MCF 10A (cell line): Measurements from ENCODE around the gene SERPINB6. TPM values are rescaled to one million over a fixed set of nuclear protein-coding genes. Genes with fewer than 3 reads are reported as not detected.
"Not testable (repeated sequence)": the region's sequence is repeated elsewhere in the genome, so short reads cannot be mapped to it uniquely, and the experiment has no call there.

ENCODE experiments used
- BruUV-seq: library from RNA; stranded (reverse); fragments of 400-500 nt; replicated peaks from 2 replicates; lab custom pipeline; 2021; lab: Mats Ljungman, UMichigan
- CTCF ChIA-PET: fragments of 300-600 bp; sonication (Branson Sonifier 250); formaldehyde crosslinking; extraction: SDS; loops from one replicate; lab custom pipeline; 2021; ENCODE audit warnings: antibody characterized with exemption, inconsistent platforms; lab: Yijun Ruan, JAX
- POLR2A ChIA-PET: fragments of 300-600, 350-650 bp; sonication (Branson Sonifier 250); formaldehyde crosslinking; extraction: SDS; loops from one replicate; lab custom pipeline; 2020; ENCODE audit warnings: antibody characterized with exemption, inconsistent platforms; lab: Yijun Ruan, JAX
- DNase-seq: peaks from one replicate; pipeline ENCODE4 v3.0.0-alpha.2; 2018; ENCODE audit not compliant: unreplicated experiment
- H3K27ac Mint-ChIP-seq: one replicate; pipeline ENCODE4 v1.8.0; 2022; ENCODE audit warnings: mild to moderate bottlenecking, low read depth, mixed read lengths; ENCODE audit not compliant: unreplicated experiment
- H3K27me3 Mint-ChIP-seq: one replicate; pipeline ENCODE4 v1.8.0; 2022; ENCODE audit warnings: mixed read lengths; ENCODE audit not compliant: insufficient read depth, unreplicated experiment
- H3K36me3 Mint-ChIP-seq: one replicate; pipeline ENCODE4 v1.8.0; 2022; ENCODE audit warnings: mild to moderate bottlenecking, moderate library complexity, mixed read lengths; ENCODE audit not compliant: insufficient read depth, unreplicated experiment
- H3K4me1 Mint-ChIP-seq: one replicate; pipeline ENCODE4 v1.8.0; 2022; ENCODE audit warnings: mixed read lengths; ENCODE audit not compliant: insufficient read depth, unreplicated experiment
- H3K4me3 Mint-ChIP-seq: one replicate; pipeline ENCODE4 v1.8.0; 2022; ENCODE audit warnings: mild to moderate bottlenecking, moderate library complexity, mixed read lengths; ENCODE audit not compliant: unreplicated experiment
- H3K9me3 Mint-ChIP-seq: one replicate; pipeline ENCODE4 v1.8.0; 2022; ENCODE audit warnings: mixed read lengths; ENCODE audit not compliant: unreplicated experiment
- intact Hi-C: fragments of 100-400 bp; cut with micrococcal nuclease; formaldehyde crosslinking; loops from 2 replicates; pipeline ENCODE4 v1.14.1; 2022
- total RNA-seq: library from RNA; stranded (reverse); gene quantifications from 2 replicates; pipeline ENCODE4 v1.2.3, GENCODE V29; 2022
- TF ChIP-seq, protein P1 (sequence below): fragments of 200-600 bp; IDR thresholded peaks from one replicate; pipeline ENCODE4 v1.8.0; 2022; ENCODE audit warnings: antibody characterized with exemption, mild to moderate bottlenecking; ENCODE audit not compliant: unreplicated experiment

SERPINB6 gene
- total RNA-seq, 1 experiment from 2014 or later = 75.6 TPM

DNA sequence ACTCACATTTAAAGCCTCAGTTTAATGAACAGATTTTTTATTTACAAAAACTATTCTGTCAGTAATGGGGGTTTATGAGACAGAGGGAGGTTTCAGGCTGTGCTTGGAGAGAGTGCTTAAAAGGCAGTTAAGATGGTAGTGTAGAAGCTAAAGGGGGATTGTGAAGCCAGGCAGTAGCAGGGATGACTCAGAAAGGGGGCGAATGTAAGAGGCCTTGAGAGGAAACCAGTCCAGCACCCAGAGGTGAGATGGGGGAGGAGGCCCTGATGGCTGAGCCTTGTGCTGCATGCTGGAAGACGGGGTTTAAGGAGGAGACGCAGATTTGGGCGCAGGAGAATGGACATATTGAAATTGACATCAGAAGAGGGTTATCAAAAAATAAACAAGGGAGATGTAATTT lies 61.6 kb downstream of the SERPINB6 start:
- TF ChIP-seq, protein P1, sequence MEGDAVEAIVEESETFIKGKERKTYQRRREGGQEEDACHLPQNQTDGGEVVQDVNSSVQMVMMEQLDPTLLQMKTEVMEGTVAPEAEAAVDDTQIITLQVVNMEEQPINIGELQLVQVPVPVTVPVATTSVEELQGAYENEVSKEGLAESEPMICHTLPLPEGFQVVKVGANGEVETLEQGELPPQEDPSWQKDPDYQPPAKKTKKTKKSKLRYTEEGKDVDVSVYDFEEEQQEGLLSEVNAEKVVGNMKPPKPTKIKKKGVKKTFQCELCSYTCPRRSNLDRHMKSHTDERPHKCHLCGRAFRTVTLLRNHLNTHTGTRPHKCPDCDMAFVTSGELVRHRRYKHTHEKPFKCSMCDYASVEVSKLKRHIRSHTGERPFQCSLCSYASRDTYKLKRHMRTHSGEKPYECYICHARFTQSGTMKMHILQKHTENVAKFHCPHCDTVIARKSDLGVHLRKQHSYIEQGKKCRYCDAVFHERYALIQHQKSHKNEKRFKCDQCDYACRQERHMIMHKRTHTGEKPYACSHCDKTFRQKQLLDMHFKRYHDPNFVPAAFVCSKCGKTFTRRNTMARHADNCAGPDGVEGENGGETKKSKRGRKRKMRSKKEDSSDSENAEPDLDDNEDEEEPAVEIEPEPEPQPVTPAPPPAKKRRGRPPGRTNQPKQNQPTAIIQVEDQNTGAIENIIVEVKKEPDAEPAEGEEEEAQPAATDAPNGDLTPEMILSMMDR = no peak
- Mint-ChIP-seq H3K4me3 (no peak overlapping the region), H3K27ac (no peak overlapping the region), H3K9me3 (peaks cover 12% of the 10 kb centered on the region), H3K4me1 (no peaks in the 10 kb centered on the region), H3K36me3 (no peaks in the 10 kb centered on the region), H3K27me3 (no peaks in the 10 kb centered on the region)
- DNase-seq = no peak
- ChIA-PET CTCF (interaction anchor here (0.6 kb wide), 1 partner anchor 1096 kb away, joined by 3 read pairs; no protein-coding TSS in a partner anchor), POLR2A (no interaction called here)
- BruUV-seq = no TSS peak
- intact Hi-C loops = loop anchor here (2.0 kb wide), 1 partner anchor 119 kb away; no protein-coding TSS in a partner anchor

DNA sequence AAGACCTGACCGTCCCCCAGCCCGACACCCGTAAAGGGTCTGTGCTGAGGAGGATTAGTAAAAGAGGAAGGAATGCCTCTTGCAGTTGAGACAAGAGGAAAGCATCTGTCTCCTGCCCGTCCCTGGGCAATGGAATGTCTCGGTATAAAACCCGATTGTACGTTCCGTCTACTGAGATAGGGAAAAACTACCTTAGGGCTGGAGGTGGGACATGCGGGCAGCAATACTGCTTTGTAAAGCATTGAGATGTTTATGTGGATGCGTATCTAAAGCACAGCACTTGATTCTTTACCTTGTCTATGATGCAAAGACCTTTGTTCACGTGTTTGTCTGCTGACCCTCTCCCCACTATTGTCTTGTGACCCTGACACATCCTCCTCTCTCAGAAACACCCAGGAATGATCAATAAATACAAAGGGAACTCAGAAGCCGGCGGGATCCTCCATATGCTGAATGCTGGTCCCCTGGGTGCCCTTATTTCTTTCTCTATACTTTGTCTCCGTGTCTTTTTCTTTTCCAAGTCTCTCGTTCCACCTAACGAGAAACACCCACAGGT lies 62.2 kb downstream of the SERPINB6 start:
- POLR2A ChIA-PET, DNase-seq, BruUV-seq, H3K27ac Mint-ChIP-seq, H3K36me3 Mint-ChIP-seq, H3K27me3 Mint-ChIP-seq, H3K4me1 Mint-ChIP-seq, intact Hi-C loops, H3K4me3 Mint-ChIP-seq: not testable (repeated sequence)
- peaks cover 12% of the 10 kb centered on the region for H3K9me3 Mint-ChIP-seq
- CTCF ChIA-PET = interaction anchor here (0.6 kb wide), 1 partner anchor 1096 kb away, joined by 3 read pairs; no protein-coding TSS in a partner anchor

DNA sequence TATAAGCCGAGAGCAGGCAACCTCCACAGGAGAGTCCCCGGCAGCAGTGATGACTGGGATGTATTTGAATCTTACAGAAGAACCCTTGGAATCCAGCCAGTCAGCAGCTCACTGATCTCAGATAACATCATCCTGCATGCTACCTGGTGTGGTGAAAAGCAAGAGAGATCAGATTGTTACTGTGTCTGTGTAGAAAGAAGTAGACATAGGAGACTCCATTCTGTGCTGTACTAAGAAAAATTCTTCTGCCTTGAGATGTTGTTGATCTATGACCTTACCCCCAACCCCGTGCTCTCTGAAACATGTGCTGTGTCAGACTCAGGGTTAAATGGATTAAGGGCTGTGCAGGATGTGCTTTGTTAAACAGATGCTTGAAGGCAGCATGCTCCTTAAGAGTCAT lies 62.9 kb downstream of the SERPINB6 start:
- H3K27ac Mint-ChIP-seq, H3K4me3 Mint-ChIP-seq, intact Hi-C loops, CTCF ChIA-PET, H3K27me3 Mint-ChIP-seq, DNase-seq, POLR2A ChIA-PET, H3K4me1 Mint-ChIP-seq, BruUV-seq, H3K36me3 Mint-ChIP-seq: not testable (repeated sequence)
- peaks cover 12% of the 10 kb centered on the region for H3K9me3 Mint-ChIP-seq

GRCh38 chr6:2903411-2904185 lies 67.8 kb downstream of the SERPINB6 start:
- BruUV-seq, H3K4me1 Mint-ChIP-seq, H3K27ac Mint-ChIP-seq, intact Hi-C loops, DNase-seq, POLR2A ChIA-PET, H3K36me3 Mint-ChIP-seq, H3K4me3 Mint-ChIP-seq: not testable (repeated sequence)
- Mint-ChIP-seq H3K27me3 (peaks cover 16% of the 10 kb centered on the region), H3K9me3 (peaks cover 12% of the 10 kb centered on the region)
- CTCF ChIA-PET = interaction anchor here (0.6 kb wide), 1 partner anchor 35 kb away, joined by 6 read pairs; no protein-coding TSS in a partner anchor

DNA sequence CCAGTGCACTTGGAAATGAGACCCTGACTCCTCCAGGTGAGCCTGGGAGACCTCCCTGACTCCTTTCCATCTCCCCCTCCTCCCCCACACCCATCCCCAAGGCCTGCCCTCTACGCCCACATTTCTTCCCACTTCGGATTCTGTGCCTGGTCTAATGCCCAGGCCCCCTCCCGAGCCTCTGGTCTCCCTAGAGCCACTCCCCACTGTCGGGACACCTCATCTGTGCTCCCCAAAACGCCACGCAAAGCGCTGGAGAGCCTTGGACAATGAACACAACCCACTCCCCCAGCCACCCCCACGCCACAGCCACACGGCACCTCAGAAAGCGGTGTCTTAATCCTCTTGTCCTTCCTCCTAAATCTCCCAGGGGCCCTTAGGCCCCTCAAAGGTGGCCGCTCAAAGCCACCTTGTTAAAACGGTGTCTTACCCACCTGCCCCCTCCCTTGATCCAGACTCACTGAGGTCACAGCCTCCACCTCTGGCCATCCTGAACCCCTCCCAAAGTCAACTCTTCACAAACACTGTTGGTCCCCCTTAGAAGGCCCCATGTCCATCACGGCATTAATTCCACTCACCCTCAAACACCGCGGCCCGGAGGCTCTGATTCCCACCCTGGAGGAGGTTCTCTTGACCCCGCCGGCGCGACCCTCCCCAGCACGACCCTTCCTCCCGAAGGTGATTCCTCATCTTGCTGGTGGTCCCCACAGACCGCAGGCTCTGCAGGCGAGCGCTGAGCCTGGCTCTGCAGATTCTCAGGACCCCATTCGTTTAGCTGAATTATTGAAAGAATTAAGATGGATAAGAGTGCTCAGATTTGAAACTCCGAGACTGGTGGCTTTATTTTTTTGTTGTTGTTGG lies 69.5 kb downstream of the SERPINB6 start:
- DNase-seq, H3K27ac Mint-ChIP-seq, CTCF ChIA-PET, H3K9me3 Mint-ChIP-seq, H3K4me1 Mint-ChIP-seq, H3K4me3 Mint-ChIP-seq, BruUV-seq, H3K36me3 Mint-ChIP-seq, intact Hi-C loops: not testable (repeated sequence)
- POLR2A ChIA-PET = interaction anchor here (0.7 kb wide), 1 partner anchor 1353 kb away, joined by 3 read pairs; no protein-coding TSS in a partner anchor
- peaks cover 16% of the 10 kb centered on the region for H3K27me3 Mint-ChIP-seq
